Esophagus muscularis mucosa (tissue), 4 donors: ENCODE data around the gene LRMDA.

ENCODE experiments used
- EP300 ChIP-seq: sonication (generic); formaldehyde crosslinking; IDR thresholded peaks from one replicate; pipeline ENCODE4 v1.6.1; 2017; ENCODE audit warnings: antibody characterized with exemption
- POLR2A ChIP-seq: fragments of 450-650 bp; IDR thresholded peaks from one replicate; pipeline ENCODE4 v1.6.1; 2017; ENCODE audit warnings: antibody characterized with exemption, moderate library complexity, mild to moderate bottlenecking, low read depth
- POLR2AphosphoS5 ChIP-seq, 2 donors: sonication (generic); formaldehyde crosslinking; IDR thresholded peaks; one replicate each; pipeline ENCODE4 v1.6.1; 2017; ENCODE audit warnings: antibody characterized with exemption in 2 of 2
- TF ChIP-seq, protein P1 (sequence below), 3 experiments: fragments of 200-600 bp in 2 of 3; fragments of 450-650 bp in 1 of 3; sonication (generic) in 2 of 3; IDR thresholded peaks; one replicate each; pipeline ENCODE4 v1.5.1; 2017 to 2019; ENCODE audit warnings: antibody characterized with exemption in 3 of 3, mild to moderate bottlenecking in 2 of 3, moderate library complexity in 1 of 3

DNA sequence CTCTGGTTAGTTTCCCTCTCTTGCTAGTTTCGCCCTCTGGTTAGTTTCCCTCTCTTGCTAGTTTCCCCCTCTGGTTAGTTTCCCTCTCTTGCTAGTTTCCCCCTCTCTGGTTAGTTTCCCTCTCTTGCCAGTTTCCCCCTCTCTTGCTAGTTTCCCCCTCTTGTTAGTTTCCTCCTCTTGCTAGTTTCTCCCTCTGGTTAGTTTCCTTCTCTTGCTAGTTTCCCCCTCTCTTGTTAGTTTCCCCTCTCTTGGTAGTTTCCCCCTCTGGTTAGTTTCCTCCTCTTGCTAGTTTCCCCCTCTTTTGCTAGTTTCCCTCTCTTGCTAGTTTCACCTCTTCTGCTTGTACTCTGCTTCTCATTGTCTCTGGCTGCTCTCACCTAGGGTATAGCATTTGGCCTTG lies 613.8 kb downstream of the LRMDA start:
- no peak for TF ChIP-seq POLR2AphosphoS5 (IDR thresholded peaks at IDR 0.05)
- TF ChIP-seq, protein P1, sequence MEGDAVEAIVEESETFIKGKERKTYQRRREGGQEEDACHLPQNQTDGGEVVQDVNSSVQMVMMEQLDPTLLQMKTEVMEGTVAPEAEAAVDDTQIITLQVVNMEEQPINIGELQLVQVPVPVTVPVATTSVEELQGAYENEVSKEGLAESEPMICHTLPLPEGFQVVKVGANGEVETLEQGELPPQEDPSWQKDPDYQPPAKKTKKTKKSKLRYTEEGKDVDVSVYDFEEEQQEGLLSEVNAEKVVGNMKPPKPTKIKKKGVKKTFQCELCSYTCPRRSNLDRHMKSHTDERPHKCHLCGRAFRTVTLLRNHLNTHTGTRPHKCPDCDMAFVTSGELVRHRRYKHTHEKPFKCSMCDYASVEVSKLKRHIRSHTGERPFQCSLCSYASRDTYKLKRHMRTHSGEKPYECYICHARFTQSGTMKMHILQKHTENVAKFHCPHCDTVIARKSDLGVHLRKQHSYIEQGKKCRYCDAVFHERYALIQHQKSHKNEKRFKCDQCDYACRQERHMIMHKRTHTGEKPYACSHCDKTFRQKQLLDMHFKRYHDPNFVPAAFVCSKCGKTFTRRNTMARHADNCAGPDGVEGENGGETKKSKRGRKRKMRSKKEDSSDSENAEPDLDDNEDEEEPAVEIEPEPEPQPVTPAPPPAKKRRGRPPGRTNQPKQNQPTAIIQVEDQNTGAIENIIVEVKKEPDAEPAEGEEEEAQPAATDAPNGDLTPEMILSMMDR (IDR thresholded peaks at IDR 0.05): no peak
- TF ChIP-seq POLR2A: no peak
- no peak for TF ChIP-seq EP300
